HL-60 (cell line): ENCODE data around the gene DDOST.

Experiments
- DNase-seq, 2 experiments: peaks; one replicate each; pipeline ENCODE4 v3.0.0-alpha.2; 2010 to 2020; ENCODE audit warnings: low read depth in 1 of 2, low spot score in 1 of 2
- H3K27ac ChIP-seq: fragments of 250-450 bp; sonication (Bioruptor Pico); replicated peaks from 2 replicates; pipeline ENCODE4 v1.5.1; 2020; ENCODE audit warnings: mild to moderate bottlenecking, moderate library complexity
- H3K27me3 ChIP-seq: fragments of 250-450 bp; sonication (Bioruptor Pico); 2 replicates; pipeline ENCODE4 v1.5.1; 2021; ENCODE audit warnings: mild to moderate bottlenecking, moderate library complexity; ENCODE audit not compliant: insufficient read depth, poor library complexity, severe bottlenecking
- H3K4me3 ChIP-seq: replicated peaks from 2 replicates; pipeline ENCODE4 v1.5.1; 2011; ENCODE audit warnings: mild to moderate bottlenecking, control low read depth, low read length; ENCODE audit not compliant: insufficient read depth
- GABPA ChIP-seq: IDR thresholded peaks from 2 replicates; pipeline ENCODE4 v1.6.1; 2012; ENCODE audit warnings: low read depth
- POLR2AphosphoS5 ChIP-seq: IDR thresholded peaks from 2 replicates; pipeline ENCODE4 v1.6.1; 2012; ENCODE audit warnings: low read depth
- SPI1 ChIP-seq: IDR thresholded peaks from 2 replicates; pipeline ENCODE4 v1.6.1; 2012; ENCODE audit warnings: low read depth, mild to moderate bottlenecking, borderline replicate concordance
- TF ChIP-seq, protein P1 (sequence below): IDR thresholded peaks from 2 replicates; pipeline ENCODE4 v1.6.1; 2012; ENCODE audit warnings: low read depth; ENCODE audit not compliant: insufficient replicate concordance
- TF ChIP-seq, protein P2 (sequence below): IDR thresholded peaks from one replicate; pipeline ENCODE4 v1.5.1; 2011; ENCODE audit warnings: low read length, control low read depth, inconsistent platforms; ENCODE audit not compliant: insufficient read depth

The DDOST gene

DNA sequence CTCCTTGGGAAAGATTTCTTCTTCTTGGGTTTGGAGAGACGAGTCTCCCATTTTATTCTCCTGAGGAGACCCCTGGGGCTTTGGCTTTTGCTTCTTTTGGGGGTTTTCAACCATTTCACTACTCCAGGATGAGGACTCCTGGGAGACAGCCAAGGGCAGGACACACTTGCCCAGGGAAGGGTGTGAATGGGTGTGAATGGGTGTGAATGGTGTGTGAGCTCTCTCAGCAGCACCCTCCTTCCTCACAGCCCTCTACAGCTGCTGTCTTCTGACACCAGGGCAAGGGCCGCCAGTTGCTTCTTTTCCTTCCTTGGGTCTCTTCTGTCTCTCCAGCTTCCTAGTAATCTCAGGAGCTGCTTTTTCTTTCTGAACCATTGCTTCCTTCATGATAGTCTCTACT, 32.5 kb upstream of the DDOST start:
- DNase-seq: no peak
- Histone ChIP-seq H3K27ac (no peak overlapping the region), H3K27me3 (no peaks in the 10 kb centered on the region), H3K4me3 (no peak overlapping the region)
- TF ChIP-seq POLR2AphosphoS5 (no peak), SPI1 (no peak), GABPA (no peak)
- TF ChIP-seq, protein P1, sequence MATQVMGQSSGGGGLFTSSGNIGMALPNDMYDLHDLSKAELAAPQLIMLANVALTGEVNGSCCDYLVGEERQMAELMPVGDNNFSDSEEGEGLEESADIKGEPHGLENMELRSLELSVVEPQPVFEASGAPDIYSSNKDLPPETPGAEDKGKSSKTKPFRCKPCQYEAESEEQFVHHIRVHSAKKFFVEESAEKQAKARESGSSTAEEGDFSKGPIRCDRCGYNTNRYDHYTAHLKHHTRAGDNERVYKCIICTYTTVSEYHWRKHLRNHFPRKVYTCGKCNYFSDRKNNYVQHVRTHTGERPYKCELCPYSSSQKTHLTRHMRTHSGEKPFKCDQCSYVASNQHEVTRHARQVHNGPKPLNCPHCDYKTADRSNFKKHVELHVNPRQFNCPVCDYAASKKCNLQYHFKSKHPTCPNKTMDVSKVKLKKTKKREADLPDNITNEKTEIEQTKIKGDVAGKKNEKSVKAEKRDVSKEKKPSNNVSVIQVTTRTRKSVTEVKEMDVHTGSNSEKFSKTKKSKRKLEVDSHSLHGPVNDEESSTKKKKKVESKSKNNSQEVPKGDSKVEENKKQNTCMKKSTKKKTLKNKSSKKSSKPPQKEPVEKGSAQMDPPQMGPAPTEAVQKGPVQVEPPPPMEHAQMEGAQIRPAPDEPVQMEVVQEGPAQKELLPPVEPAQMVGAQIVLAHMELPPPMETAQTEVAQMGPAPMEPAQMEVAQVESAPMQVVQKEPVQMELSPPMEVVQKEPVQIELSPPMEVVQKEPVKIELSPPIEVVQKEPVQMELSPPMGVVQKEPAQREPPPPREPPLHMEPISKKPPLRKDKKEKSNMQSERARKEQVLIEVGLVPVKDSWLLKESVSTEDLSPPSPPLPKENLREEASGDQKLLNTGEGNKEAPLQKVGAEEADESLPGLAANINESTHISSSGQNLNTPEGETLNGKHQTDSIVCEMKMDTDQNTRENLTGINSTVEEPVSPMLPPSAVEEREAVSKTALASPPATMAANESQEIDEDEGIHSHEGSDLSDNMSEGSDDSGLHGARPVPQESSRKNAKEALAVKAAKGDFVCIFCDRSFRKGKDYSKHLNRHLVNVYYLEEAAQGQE: no peak
- TF ChIP-seq, protein P2, sequence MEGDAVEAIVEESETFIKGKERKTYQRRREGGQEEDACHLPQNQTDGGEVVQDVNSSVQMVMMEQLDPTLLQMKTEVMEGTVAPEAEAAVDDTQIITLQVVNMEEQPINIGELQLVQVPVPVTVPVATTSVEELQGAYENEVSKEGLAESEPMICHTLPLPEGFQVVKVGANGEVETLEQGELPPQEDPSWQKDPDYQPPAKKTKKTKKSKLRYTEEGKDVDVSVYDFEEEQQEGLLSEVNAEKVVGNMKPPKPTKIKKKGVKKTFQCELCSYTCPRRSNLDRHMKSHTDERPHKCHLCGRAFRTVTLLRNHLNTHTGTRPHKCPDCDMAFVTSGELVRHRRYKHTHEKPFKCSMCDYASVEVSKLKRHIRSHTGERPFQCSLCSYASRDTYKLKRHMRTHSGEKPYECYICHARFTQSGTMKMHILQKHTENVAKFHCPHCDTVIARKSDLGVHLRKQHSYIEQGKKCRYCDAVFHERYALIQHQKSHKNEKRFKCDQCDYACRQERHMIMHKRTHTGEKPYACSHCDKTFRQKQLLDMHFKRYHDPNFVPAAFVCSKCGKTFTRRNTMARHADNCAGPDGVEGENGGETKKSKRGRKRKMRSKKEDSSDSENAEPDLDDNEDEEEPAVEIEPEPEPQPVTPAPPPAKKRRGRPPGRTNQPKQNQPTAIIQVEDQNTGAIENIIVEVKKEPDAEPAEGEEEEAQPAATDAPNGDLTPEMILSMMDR: no peak

GRCh38 chr1:20691872-20692271, 30.7 kb upstream of the DDOST start:
- Histone ChIP-seq H3K27ac (no peak overlapping the region), H3K4me3 (no peak overlapping the region), H3K27me3 (no peaks in the 10 kb centered on the region)
- TF ChIP-seq POLR2AphosphoS5 (no peak), GABPA (no peak), SPI1 (no peak)
- TF ChIP-seq, protein P1: no peak
- TF ChIP-seq, protein P2: no peak
- DNase-seq: no peak

DNA sequence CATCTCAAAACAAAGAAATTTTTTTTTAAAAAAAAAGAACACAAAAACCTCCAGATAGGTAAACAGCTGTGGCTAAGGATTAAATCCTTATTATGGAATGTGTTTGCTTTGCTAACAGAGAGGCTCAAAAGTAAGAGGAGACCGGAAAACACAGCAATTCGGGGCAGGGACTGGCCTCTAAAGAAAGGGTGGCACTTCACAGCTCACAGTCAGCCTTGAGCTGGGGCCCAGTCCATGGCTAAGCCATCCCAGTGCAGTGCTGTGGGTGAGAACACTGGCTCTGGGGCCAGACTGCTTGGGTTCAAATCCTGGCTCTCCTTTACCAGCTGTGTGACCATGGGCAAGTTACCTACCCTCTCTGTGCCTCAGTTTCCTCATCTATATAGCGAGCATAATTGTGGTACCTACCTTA, 28.5 kb upstream of the DDOST start:
- no peak for DNase-seq
- no peak for TF ChIP-seq GABPA
- no peak for TF ChIP-seq SPI1
- TF ChIP-seq, protein P2: no peak
- TF ChIP-seq, protein P1: no peak
- no peak for TF ChIP-seq POLR2AphosphoS5
- H3K4me3 ChIP-seq: no peak overlapping the region
- H3K27ac ChIP-seq: no peak overlapping the region
- H3K27me3 ChIP-seq: no peaks in the 10 kb centered on the region
